HG02852 (cell line): ENCODE data around the gene PID1.

ENCODE experiments used
- ATAC-seq: cut with Tn5 transposase; IDR thresholded peaks from one replicate; pipeline ENCODE4 v1.9.1; 2021; ENCODE audit warnings: mild to moderate bottlenecking, moderate library complexity; ENCODE audit not compliant: unreplicated experiment

Gene PID1

GRCh38 chr2:229261599-229261998 is 9.5 kb downstream of the PID1 start:
- ATAC-seq, result no peak

GRCh38 chr2:229261076-229261475 is 10.0 kb downstream of the PID1 start:
- ATAC-seq, result no peak

DNA sequence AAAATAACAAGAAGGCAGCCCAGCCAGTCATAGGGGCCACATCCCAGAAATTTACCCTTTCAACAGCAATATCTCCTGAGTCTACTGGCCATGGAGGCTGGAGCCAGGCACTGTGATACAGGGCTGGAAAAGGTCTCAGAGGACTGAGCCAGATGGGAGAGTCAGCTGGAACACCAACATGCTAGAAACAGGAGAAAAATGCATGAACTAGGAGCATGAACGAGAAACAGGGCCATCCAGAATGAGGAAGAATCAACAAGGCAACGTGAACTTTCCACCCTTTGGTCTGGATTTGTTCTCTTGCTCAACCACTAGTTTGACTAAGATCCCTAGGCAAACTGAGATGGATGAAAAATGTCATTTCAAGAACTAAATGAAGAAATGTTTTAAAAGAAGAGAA is 13.1 kb downstream of the PID1 start:
- ATAC-seq, result no peak

DNA sequence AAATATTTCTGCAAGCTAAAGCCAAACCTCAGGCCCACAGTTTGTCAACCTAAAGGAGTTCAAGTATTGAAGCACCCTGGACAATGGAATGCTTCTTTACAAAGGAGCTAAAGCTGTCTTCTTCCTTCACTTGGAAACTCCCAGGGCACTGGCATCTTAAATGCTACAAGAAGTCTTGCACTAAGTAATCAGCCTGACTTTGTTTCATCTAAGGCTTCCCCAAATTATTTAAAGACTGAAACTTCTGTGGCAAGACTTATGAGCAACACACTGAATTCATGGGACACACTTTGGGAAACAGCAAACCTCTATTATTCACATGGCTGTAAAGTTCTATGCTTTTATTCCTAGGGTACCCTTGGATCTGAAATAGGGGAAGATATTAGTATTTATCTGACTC is 14.7 kb downstream of the PID1 start:
- no peak for ATAC-seq

GRCh38 chr2:229254206-229254605 is 16.9 kb downstream of the PID1 start:
- no peak for ATAC-seq

- no peak for ATAC-seq
Measured at GRCh38 chr2:229252996-229253395, 18.1 kb downstream of the PID1 start.

DNA sequence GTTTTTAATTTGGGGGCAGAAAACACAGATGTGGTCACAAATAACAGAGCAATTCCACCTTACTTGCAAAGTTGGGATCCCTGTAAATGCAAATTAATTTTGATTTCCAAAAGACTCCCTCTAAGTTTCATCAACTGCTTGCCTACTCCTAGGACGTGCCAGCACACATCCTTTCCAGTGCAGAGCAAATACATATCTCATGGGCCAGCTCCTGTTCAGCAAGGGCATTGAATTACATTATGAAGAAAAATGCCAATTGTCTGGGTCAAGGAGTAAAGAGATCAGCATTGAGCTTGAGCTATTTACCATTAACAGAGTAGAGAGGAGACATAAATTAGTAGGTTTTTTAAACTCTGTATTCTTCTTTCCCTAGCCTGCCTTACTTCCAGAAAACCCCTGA is 18.8 kb downstream of the PID1 start:
- no peak for ATAC-seq

- ATAC-seq, result no peak
Measured at GRCh38 chr2:229249536-229249935, 21.6 kb downstream of the PID1 start.

DNA sequence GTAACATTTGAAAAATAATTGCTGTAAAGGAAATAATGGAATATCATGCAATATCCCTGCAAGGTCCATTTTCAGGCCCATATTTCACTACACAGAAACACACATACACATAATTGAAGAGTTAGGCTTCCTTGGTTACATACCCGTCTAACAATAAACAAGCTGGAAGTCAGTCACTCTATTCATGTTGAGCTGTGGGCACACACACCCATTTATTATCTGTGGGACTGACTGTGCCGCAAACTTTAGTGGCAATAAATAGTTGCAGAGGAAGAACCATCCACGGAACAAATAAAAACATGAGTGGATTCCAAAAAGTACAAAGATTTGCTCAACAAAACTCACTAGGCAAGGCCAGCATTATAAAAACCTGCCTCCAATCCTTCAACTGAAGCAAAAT is 24.8 kb downstream of the PID1 start:
- no peak for ATAC-seq

DNA sequence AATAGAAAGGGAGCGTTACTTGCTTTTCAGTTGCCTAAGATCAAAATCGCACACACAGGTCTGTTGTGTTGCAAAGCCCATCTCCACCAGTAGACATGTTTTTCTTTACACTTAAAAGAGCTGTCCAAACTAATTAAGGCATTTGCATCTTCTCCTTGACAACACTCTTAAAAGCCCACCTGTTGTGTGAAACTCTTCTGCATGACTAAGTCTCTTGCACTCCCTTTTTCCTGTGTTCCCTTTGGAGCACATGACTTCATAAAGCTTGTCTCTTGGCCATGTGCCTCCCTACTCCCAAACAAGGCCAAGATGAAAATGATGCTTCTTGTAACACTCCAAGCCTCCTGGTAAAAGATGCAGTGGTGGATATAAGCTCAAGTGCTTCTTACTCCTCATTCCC is 26.1 kb downstream of the PID1 start:
- no peak for ATAC-seq

DNA sequence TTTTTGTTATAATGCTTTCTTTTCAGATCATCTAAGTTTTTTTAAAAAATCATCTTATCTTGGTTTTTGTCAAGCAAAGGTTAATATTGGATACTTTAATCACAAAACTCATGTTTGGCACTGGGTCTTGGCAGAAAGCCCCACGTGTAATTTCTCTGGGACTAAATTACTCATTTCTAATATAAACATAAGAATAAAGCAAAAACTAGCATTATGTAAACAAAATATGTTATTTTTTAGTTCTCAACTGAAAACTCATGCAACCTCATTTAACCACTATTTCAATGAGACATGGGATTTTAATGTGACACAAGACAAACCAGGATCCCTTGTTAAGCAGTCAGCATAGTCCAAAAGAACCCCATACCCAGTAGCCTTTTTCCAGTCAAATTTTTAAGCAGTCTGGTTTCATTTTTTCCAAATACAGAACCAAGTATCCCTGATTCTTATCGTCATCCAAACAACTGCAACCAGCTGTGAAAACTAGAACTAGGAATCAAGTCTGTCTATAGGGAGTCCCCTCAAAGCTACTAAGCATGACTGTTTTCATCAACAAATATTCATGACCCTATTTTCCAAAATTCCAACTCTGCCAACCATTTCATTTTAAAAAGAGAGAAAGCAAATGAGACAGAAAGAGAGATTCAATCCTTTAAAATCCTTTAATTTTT is 27.1 kb downstream of the PID1 start:
- no peak for ATAC-seq

GRCh38 chr2:229240984-229241491 is 30.0 kb downstream of the PID1 start:
- no peak for ATAC-seq

- ATAC-seq, result no peak
Measured at GRCh38 chr2:229239021-229239420, 32.1 kb downstream of the PID1 start.

DNA sequence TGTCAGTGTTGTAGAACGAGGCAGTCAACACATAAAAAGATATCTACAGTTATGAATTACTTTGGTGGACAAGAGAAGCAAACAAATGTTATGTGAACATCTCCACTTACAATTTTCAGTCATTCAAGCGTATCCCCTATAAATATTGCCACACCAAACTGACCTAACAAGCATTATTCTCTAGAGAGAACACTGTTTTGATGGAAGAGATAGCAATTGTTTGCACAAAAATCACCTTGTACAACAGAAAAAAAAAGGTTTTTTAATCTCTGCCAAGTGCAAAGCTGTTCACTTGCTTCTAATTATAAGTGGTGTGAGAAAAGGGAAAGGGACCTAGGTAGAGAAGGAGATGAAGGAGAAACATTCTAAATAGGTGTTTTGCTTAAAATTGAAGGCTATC is 33.8 kb downstream of the PID1 start:
- ATAC-seq, result no peak

DNA sequence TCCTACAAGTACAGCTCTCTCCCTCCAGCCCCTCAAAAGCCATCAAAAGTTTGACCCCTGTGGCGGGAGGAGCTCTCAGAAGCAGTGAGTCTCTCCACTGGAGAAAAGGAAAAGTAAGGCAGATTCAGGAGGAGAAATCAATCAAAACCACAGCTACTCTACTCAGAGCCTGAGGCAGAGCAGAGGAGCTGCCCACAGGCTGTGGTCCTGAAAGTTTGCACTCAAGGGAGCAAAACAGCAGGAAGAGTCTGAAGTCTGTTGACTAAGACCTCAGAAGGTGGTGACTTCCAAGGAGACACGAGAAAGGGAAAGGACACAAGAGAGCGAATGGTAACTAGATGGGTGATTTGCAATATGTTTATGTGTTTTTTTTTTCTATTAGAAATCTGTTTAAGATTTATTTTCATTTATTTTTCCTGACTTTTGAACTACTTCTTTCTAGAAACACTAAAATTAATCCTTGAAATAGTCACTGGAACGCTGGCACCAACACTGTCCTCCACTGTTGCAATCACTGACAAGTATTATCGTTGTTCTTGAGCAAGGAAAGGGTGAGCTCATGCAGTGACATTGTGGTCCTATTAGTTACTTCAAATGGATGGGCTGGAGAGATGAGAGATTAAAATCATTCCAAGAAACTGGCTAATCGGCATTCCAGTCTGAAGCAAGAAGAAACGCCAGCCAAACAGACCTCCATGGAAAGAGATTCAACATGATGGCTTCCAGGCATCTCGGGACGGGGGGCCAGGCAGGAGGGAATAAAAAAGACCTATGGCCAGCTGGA is 35.8 kb downstream of the PID1 start:
- ATAC-seq, result no peak

DNA sequence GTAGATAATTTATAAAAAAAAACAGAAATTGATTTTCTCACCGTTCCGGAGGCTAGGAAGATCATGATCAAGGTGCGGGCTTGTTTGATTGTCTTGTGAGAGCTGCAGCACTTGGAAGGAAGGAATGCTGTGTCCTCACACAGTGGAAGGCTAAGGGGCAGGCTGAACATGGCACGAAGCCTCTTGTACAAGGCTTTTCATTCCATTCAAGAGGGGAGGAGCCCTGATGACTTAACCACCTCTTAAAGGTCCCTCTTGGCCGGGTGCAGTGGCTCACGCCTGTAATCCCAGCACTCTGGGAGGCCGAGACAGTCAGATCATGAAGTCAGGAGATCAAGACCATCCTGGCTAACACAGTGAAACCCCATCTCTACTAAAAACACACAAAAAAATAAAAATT is 39.2 kb downstream of the PID1 start:
- ATAC-seq, result no peak

DNA sequence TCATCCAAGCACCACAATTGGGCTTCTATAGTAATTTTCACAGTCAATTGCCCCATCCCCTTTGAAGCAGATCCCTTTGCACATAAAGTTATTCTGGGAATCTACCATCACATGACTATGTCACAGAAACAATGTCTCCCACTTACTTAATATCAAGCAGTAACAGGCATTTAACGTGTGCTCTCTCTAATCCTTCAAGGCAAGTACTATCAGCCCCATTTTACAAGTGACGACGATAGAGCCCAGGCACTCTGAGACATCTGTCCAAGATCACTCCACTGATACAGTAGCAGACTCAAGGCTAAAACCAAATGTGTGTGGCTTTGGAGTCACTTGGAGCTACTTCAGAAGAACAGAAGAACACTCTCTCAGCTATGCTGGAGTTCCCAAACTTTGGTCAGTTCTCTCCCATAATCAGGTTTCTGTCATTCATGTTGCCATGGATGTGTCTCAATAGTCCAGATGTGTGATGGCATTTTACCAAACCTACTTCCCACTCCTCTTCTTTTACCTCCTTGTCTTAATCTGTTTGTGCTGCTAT is 39.7 kb downstream of the PID1 start:
- no peak for ATAC-seq

DNA sequence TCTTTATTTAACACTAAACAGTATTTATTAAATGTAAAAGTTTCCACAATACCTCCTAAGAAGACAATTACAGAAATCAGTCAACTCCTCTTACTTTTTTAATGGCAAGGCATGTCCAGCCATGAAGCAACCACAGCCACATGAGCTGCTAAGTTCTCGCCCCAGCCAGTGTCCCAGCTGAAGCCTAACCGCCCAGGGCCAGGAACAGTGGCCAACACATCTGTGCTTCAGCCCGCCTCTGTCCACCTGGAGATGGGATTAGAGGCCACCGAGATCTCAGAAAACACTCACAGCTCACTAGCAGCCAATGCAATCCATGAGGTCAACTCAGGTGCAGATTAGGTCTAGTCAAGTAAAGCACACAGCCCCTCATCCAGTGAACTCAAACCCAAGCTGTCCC is 40.2 kb downstream of the PID1 start:
- ATAC-seq, result no peak

DNA sequence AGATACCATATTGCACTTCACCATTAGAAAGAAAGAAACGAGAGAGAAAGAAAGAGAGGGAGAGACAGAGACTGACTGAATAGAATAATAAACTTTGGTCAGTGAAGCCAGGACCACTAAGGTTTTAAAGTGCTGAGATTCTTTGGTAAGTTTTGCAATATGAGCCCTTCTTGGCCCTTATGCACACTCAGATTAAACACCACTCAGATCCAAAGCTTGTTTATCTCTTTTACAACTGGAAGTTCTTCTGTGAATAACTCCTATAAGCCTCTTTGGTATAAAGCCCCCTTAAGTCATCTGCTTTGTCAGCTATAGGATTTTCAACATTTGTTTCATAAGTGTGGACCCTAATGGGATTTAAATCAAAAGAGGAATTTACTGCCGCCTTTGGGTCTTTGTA is 40.8 kb downstream of the PID1 start:
- ATAC-seq, result no peak

DNA sequence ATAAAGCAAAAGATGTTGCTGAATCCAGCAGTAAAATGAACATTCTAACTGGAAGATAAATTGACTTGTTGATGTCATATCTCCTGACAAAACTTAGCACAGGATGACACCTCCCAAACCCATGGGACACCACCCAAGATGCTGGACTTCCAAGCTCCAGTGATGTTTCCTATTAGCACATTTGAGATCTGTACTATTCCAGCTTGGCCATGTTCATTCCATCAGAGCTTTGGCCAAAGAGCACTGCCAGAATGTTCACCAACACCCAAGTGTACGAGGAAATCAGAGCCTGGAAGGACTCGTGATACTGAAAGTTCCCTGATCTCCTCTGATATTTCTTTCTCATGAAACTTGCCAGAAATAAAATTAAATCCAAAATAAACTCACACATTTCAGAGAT is 44.7 kb downstream of the PID1 start:
- ATAC-seq, result no peak

- no peak for ATAC-seq
Measured at GRCh38 chr2:229223107-229223506, 48.0 kb downstream of the PID1 start.

DNA sequence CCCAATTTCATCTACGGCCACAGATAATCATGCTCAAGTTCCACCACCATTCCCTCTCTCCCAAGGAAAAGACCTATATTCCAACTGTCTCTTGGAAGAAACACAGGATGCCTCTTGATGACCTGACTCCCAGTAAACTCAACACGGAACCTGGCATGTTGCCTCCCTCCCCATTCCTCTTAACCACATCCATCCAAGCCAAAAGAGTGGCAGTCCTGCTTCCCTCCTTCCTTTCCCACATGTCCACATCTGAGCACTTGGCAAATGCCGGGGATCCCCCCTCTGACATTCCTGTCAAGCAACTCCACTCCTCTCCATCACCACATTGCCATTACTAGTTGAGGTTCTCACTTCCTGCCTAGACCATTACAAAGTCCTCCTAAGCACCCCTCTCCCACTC is 49.4 kb downstream of the PID1 start:
- ATAC-seq, result no peak
